ENCODE results near the gene VWC2. TPM values are rescaled to one million over a fixed set of nuclear protein-coding genes. Genes with fewer than 3 reads are reported as not detected.

VWC2 gene
- total and polyA plus RNA-seq, 2 of the 4 experiments (the other 2 are of a cell fraction) = not detected

DNA sequence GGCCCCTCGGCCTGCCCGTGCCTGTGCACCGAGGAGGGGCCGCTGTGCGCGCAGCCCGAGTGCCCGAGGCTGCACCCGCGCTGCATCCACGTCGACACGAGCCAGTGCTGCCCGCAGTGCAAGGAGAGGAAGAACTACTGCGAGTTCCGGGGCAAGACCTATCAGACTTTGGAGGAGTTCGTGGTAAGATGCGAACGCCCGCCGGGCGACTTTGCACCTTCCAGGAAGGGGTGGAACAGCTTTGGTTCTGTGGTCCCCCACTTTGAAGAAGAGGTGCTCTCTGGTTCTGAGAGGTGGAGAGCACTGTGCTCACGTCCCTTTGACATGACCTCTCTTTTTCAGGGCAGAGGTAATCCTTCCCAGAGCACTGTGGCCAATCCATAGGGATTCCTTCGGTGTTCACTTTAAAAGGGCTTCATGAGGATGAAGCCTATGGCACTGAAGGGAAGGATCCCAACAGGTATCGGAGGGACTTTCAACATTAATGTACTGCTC, 2.6 kb downstream of the VWC2 start:
- Histone ChIP-seq H2AFZ (replicated peaks; ENCODE audit: low read length, poor library complexity) (no peak overlapping the region), H4K20me1 (ENCODE audit: insufficient read depth, low read length) (no peaks in the 10 kb centered on the region), H3K27ac (ENCODE audit: insufficient read depth, low read length) (no peak overlapping the region), H3K4me2 (ENCODE audit: low read depth, low read length) (no peak overlapping the region), H2AK5ac (ENCODE audit: low read depth, low read length) (no peak overlapping the region), H4K91ac (ENCODE audit: insufficient read depth, low read depth, low read length) (no peak overlapping the region), H2BK120ac (ENCODE audit: low read depth, low read length) (no peak overlapping the region), H3K4ac (ENCODE audit: low read depth, low read length) (no peak overlapping the region), H3K18ac (ENCODE audit: low read depth, low read length) (no peak overlapping the region), H3K79me1 (ENCODE audit: low read depth in 1 of 2, low read length in 2 of 2) (no peaks in the 10 kb centered on the region), H3K9me3 (ENCODE audit: control insufficient read depth, insufficient read depth, low read length) (no peaks in the 10 kb centered on the region), H3K36me3 (ENCODE audit: control insufficient read depth, insufficient read depth, low read length) (no peaks in the 10 kb centered on the region), H3K9me1 (ENCODE audit: insufficient read depth, low read length) (no peaks in the 10 kb centered on the region), H3K56ac (ENCODE audit: extremely low read depth, insufficient read depth, low read length) (no peak overlapping the region), H2AK9ac (replicated peaks; ENCODE audit: low read depth, low read length, poor library complexity) (no peak overlapping the region), H2BK20ac (ENCODE audit: low read depth, low read length) (no peak overlapping the region), H3K14ac (replicated peaks; ENCODE audit: low read depth, low read length) (no peak overlapping the region), H4K8ac (ENCODE audit: low read depth in 2 of 2, low read length in 2 of 2) (no peak overlapping the region), H3K23ac (ENCODE audit: low read depth, low read length) (no peak overlapping the region), H2BK15ac (ENCODE audit: low read depth, low read length) (no peak overlapping the region), H3K27me3 (ENCODE audit: control insufficient read depth, insufficient read depth, low read length) (peaks cover 5% of the 10 kb centered on the region; the same call in 1 of the 2 replicates), H4K5ac (ENCODE audit: low read depth, low read length) (no peak overlapping the region), H3K4me3 (ENCODE audit: insufficient read depth, low read depth, low read length) (no peak overlapping the region), H2BK5ac (ENCODE audit: low read depth, low read length, poor library complexity, severe bottlenecking) (no peak overlapping the region), H3K9ac (ENCODE audit: low read depth, low read length) (no peak overlapping the region), H3K4me1 (ENCODE audit: control insufficient read depth, insufficient read depth, low read length) (no peaks in the 10 kb centered on the region)
- TF ChIP-seq RAD21 (IDR thresholded peaks at IDR 0.05; ENCODE audit: low read length) (no peak), RFX5 (IDR thresholded peaks at IDR 0.05; ENCODE audit: low read depth, low read length) (no peak), RCOR1 (IDR thresholded peaks at IDR 0.05; ENCODE audit: insufficient replicate concordance, low read length) (no peak)
- TF ChIP-seq, protein P1, sequence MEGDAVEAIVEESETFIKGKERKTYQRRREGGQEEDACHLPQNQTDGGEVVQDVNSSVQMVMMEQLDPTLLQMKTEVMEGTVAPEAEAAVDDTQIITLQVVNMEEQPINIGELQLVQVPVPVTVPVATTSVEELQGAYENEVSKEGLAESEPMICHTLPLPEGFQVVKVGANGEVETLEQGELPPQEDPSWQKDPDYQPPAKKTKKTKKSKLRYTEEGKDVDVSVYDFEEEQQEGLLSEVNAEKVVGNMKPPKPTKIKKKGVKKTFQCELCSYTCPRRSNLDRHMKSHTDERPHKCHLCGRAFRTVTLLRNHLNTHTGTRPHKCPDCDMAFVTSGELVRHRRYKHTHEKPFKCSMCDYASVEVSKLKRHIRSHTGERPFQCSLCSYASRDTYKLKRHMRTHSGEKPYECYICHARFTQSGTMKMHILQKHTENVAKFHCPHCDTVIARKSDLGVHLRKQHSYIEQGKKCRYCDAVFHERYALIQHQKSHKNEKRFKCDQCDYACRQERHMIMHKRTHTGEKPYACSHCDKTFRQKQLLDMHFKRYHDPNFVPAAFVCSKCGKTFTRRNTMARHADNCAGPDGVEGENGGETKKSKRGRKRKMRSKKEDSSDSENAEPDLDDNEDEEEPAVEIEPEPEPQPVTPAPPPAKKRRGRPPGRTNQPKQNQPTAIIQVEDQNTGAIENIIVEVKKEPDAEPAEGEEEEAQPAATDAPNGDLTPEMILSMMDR (conservative IDR thresholded peaks at IDR 0.05; ENCODE audit: low read depth, low read length) = no peak
- TF ChIP-seq, protein P2, sequence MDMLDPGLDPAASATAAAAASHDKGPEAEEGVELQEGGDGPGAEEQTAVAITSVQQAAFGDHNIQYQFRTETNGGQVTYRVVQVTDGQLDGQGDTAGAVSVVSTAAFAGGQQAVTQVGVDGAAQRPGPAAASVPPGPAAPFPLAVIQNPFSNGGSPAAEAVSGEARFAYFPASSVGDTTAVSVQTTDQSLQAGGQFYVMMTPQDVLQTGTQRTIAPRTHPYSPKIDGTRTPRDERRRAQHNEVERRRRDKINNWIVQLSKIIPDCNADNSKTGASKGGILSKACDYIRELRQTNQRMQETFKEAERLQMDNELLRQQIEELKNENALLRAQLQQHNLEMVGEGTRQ (IDR thresholded peaks at IDR 0.05; ENCODE audit: low read depth, low read length) = no peak
- in situ Hi-C loops (cut with MboI; ENCODE audit: low sequenced_read_pairs) = no loop called here
- CTCF ChIA-PET = no interaction called here
- dilution Hi-C loops (cut with HindIII; ENCODE audit: low sequenced_read_pairs, unreplicated experiment) = no loop called here
- 0% methylated on average over 10 of the region's 25 CpGs; no CpG with 5 or more reads in 1 of the 2 experiments for WGBS, 2 experiments (ENCODE audit: extremely low coverage in 2 of 2, insufficient read length in 1 of 2)
- POLR2A ChIA-PET (ENCODE audit: unreplicated experiment) = no interaction called here
- DNase-seq = no peak
- ATAC-seq (ENCODE audit: low read depth) = no peak
- no TSS peak for BruUV-seq (replicated peaks)
- intact Hi-C loops (cut with micrococcal nuclease) = no loop called here

Data from IMR-90 (cell line).